ENCODE measurements around the gene VHLL. TPM values are rescaled to one million over a fixed set of nuclear protein-coding genes. Genes with fewer than 3 reads are reported as not detected.

VHLL gene
- total and polyA plus RNA-seq, 10 of the 15 experiments (the other 5 are each of a cell fraction or from before 2014, with no cell fraction given), result 0.23 TPM; not detected in 9

GRCh38 chr1:156338180-156338976 is 39.3 kb upstream of the VHLL start, which contains the start of the genes CCT3 and TSACC (continued):
- peak; percentile 82; the same call in 1 of the 2 replicates for TF ChIP-seq ZBTB40 (IDR thresholded peaks at IDR 0.05; ENCODE audit: borderline replicate concordance)
- peak; percentile 91 for TF ChIP-seq SIX5 (IDR thresholded peaks at IDR 0.05; ENCODE audit: low read depth, low read length, severe bottlenecking)
- TF ChIP-seq TCF12 (IDR thresholded peaks at IDR 0.05; ENCODE audit: low read depth, low read length), result peak; percentile 80; the same call in 1 of the 2 replicates
- peak; percentile 48 for TF ChIP-seq USF2 (IDR thresholded peaks at IDR 0.05; ENCODE audit: borderline replicate concordance, low read depth, low read length)
- TF ChIP-seq BCL3 (IDR thresholded peaks at IDR 0.05; ENCODE audit: borderline replicate concordance, insufficient read depth, low read depth, low read length, poor library complexity, severe bottlenecking), result no peak
- TF ChIP-seq ATF3 (IDR thresholded peaks at IDR 0.05; ENCODE audit: borderline replicate concordance, extremely low read depth, low read depth, low read length), result no peak
- TF ChIP-seq NFYB (IDR thresholded peaks at IDR 0.05; ENCODE audit: insufficient read depth, low read depth, low read length), result peak; percentile 97
- TF ChIP-seq HDAC6 (IDR thresholded peaks at IDR 0.05; ENCODE audit: unreplicated experiment), result no peak
- TF ChIP-seq FOS (IDR thresholded peaks at IDR 0.05; ENCODE audit: borderline replicate concordance, extremely low read depth, insufficient read length), result peak; percentile 78
- TF ChIP-seq IRF4 (IDR thresholded peaks at IDR 0.05; ENCODE audit: low read depth, low read length), result peak; percentile 8; the same call in 1 of the 2 replicates
- 0 out of 2 replicates have a peak, but pooled peaks have one; percentile 56 for TF ChIP-seq POLR2AphosphoS2 (IDR thresholded peaks at IDR 0.05; ENCODE audit: low read depth, low read length)
- peak; percentile 18; the same call in 1 of the 2 replicates for TF ChIP-seq EED (IDR thresholded peaks at IDR 0.05; ENCODE audit: low read depth)
- no peak for TF ChIP-seq IRF5 (IDR thresholded peaks at IDR 0.05; ENCODE audit: borderline replicate concordance)
- no peak for TF ChIP-seq ATF7 (IDR thresholded peaks at IDR 0.05; ENCODE audit: low read depth)
- peak; percentile 98 for TF ChIP-seq ZNF622 (IDR thresholded peaks at IDR 0.05)
- peak; percentile 89 for TF ChIP-seq NRF1 (conservative IDR thresholded peaks at IDR 0.05; ENCODE audit: low read depth, low read length)
- TF ChIP-seq ZBTB33 (IDR thresholded peaks at IDR 0.05), result no peak
- no peak; the same call in 1 of the 2 replicates for TF ChIP-seq SREBF1 (IDR thresholded peaks at IDR 0.05; ENCODE audit: low read length)

Data from GM12878 (cell line).